Osteocyte (in vitro differentiated cells): ENCODE results near the gene GABRG3. TPM values are rescaled to one million over a fixed set of nuclear protein-coding genes. Genes with fewer than 3 reads are reported as not detected.

Experiments used
- DNase-seq: peaks from one replicate; pipeline ENCODE4 v3.0.0; 2021; ENCODE audit warnings: mixed read lengths; ENCODE audit not compliant: unreplicated experiment; ENCODE audit errors: extremely low spot score
- H3K27ac Mint-ChIP-seq: one replicate; pipeline ENCODE4 v1.8.0; 2021; ENCODE audit warnings: mild to moderate bottlenecking, mixed read lengths; ENCODE audit not compliant: unreplicated experiment
- H3K27me3 Mint-ChIP-seq: one replicate; pipeline ENCODE4 v1.8.0; 2021; ENCODE audit warnings: mixed read lengths; ENCODE audit not compliant: unreplicated experiment
- H3K36me3 Mint-ChIP-seq: one replicate; pipeline ENCODE4 v1.8.0; 2021; ENCODE audit warnings: mixed read lengths; ENCODE audit not compliant: unreplicated experiment
- H3K4me1 Mint-ChIP-seq: one replicate; pipeline ENCODE4 v1.8.0; 2021; ENCODE audit warnings: mixed read lengths; ENCODE audit not compliant: unreplicated experiment
- H3K4me3 Mint-ChIP-seq: one replicate; pipeline ENCODE4 v1.8.0; 2021; ENCODE audit warnings: mild to moderate bottlenecking, moderate library complexity, mixed read lengths; ENCODE audit not compliant: unreplicated experiment
- H3K9me3 Mint-ChIP-seq: one replicate; pipeline ENCODE4 v1.8.0; 2021; ENCODE audit warnings: mixed read lengths; ENCODE audit not compliant: unreplicated experiment
- CTCF ChIP-seq: fragments of 200-600 bp; sonication (generic); IDR thresholded peaks from 2 replicates; pipeline ENCODE4 v1.5.0; 2021; ENCODE audit warnings: antibody characterized with exemption, mild to moderate bottlenecking, moderate library complexity
- total RNA-seq: library from RNA; stranded (reverse); gene quantifications from 2 replicates; pipeline ENCODE4 v1.2.1, GENCODE V29; 2021

Gene GABRG3
- total RNA-seq, 1 donor from 2014 or later: 0.19 TPM

GRCh38 chr15:27125185-27125584 is 154.2 kb downstream of the GABRG3 start:
- Mint-ChIP-seq H3K36me3 (no peaks in the 10 kb centered on the region), H3K4me3 (no peak overlapping the region), H3K27ac (no peak overlapping the region), H3K9me3 (peaks cover 5% of the 10 kb centered on the region), H3K27me3 (no peaks in the 10 kb centered on the region), H3K4me1 (peaks cover 30% of the 10 kb centered on the region)
- no peak for DNase-seq
- TF ChIP-seq CTCF: no peak

GRCh38 chr15:27126449-27126848 is 155.5 kb downstream of the GABRG3 start:
- H3K4me1 Mint-ChIP-seq: peaks cover 17% of the 10 kb centered on the region
- H3K9me3 Mint-ChIP-seq: peaks cover 15% of the 10 kb centered on the region
- TF ChIP-seq CTCF: no peak
- no peaks in the 10 kb centered on the region for H3K27me3 Mint-ChIP-seq
- H3K36me3 Mint-ChIP-seq: no peaks in the 10 kb centered on the region
- DNase-seq: no peak
- no peak overlapping the region for H3K27ac Mint-ChIP-seq
- H3K4me3 Mint-ChIP-seq: no peak overlapping the region

GRCh38 chr15:27127815-27128570 is 157.0 kb downstream of the GABRG3 start:
- no peak overlapping the region for H3K4me3 Mint-ChIP-seq
- H3K4me1 Mint-ChIP-seq: peaks cover 6% of the 10 kb centered on the region
- H3K36me3 Mint-ChIP-seq: no peaks in the 10 kb centered on the region
- no peaks in the 10 kb centered on the region for H3K27me3 Mint-ChIP-seq
- TF ChIP-seq CTCF: no peak
- DNase-seq: no peak
- no peak overlapping the region for H3K27ac Mint-ChIP-seq
- peaks cover 15% of the 10 kb centered on the region for H3K9me3 Mint-ChIP-seq

- Mint-ChIP-seq H3K36me3 (no peaks in the 10 kb centered on the region), H3K4me3 (no peak overlapping the region), H3K27ac (peak overlapping the region; percentile 53), H3K9me3 (peaks cover 15% of the 10 kb centered on the region), H3K4me1 (peaks cover 14% of the 10 kb centered on the region), H3K27me3 (no peaks in the 10 kb centered on the region)
- no peak for DNase-seq
- TF ChIP-seq CTCF: no peak
These were observed 162.3 kb downstream of the GABRG3 start for GRCh38 chr15:27133249-27133648.

- no peak overlapping the region for H3K4me3 Mint-ChIP-seq
- peaks cover 15% of the 10 kb centered on the region for H3K9me3 Mint-ChIP-seq
- H3K27me3 Mint-ChIP-seq: no peaks in the 10 kb centered on the region
These were observed 163.5 kb downstream of the GABRG3 start for GRCh38 chr15:27134481-27134880.

More at GRCh38 chr15:27134481-27134880, 163.5 kb downstream of the GABRG3 start:
- no peak for DNase-seq
- no peak for TF ChIP-seq CTCF
- H3K36me3 Mint-ChIP-seq: no peaks in the 10 kb centered on the region
- H3K4me1 Mint-ChIP-seq: peaks cover 14% of the 10 kb centered on the region
- no peak overlapping the region for H3K27ac Mint-ChIP-seq
